ENCODE measurements around the gene TSHB.

TSHB gene

DNA sequence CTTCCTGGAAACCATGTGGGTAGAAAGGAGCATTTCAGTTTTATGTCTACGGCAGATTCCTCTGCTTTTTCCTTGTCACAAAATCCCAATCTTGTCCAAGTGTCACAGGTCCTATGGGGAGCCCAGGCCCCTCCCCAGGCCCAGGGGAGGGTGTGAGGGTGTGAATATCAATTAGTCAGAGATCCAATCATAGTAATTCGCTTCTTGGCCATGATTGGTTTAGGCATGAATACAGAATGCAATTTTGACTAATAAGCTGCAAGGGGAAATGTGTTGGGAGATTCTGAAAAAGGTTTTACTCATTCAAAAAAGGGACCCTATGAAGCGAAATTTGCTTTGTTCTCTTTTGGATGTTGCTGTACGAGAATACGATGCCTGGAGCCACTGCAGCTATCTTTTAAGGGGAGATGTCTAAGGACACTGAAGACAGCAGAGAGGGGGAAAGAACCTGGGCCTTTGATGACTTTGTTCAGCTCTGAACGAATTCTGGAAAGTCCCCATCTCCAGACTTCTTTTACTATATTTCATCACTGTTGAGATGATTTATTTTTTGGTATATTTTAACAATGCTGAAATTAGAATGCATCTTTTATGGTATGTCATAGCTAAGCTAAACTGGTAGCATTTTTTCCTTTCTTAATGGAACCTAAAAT is 41.5 kb downstream of the TSHB start:
- no peak for DNase-seq (ENCODE audit: low read depth)
- TF ChIP-seq, protein P1, sequence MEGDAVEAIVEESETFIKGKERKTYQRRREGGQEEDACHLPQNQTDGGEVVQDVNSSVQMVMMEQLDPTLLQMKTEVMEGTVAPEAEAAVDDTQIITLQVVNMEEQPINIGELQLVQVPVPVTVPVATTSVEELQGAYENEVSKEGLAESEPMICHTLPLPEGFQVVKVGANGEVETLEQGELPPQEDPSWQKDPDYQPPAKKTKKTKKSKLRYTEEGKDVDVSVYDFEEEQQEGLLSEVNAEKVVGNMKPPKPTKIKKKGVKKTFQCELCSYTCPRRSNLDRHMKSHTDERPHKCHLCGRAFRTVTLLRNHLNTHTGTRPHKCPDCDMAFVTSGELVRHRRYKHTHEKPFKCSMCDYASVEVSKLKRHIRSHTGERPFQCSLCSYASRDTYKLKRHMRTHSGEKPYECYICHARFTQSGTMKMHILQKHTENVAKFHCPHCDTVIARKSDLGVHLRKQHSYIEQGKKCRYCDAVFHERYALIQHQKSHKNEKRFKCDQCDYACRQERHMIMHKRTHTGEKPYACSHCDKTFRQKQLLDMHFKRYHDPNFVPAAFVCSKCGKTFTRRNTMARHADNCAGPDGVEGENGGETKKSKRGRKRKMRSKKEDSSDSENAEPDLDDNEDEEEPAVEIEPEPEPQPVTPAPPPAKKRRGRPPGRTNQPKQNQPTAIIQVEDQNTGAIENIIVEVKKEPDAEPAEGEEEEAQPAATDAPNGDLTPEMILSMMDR (IDR thresholded peaks at IDR 0.05; ENCODE audit: control insufficient read depth, insufficient read depth, low read depth, low read length, missing control alignments) = no peak
- no peak overlapping the region for H3K4me3 ChIP-seq (ENCODE audit: control insufficient read depth, low read depth, low read length)

DNA sequence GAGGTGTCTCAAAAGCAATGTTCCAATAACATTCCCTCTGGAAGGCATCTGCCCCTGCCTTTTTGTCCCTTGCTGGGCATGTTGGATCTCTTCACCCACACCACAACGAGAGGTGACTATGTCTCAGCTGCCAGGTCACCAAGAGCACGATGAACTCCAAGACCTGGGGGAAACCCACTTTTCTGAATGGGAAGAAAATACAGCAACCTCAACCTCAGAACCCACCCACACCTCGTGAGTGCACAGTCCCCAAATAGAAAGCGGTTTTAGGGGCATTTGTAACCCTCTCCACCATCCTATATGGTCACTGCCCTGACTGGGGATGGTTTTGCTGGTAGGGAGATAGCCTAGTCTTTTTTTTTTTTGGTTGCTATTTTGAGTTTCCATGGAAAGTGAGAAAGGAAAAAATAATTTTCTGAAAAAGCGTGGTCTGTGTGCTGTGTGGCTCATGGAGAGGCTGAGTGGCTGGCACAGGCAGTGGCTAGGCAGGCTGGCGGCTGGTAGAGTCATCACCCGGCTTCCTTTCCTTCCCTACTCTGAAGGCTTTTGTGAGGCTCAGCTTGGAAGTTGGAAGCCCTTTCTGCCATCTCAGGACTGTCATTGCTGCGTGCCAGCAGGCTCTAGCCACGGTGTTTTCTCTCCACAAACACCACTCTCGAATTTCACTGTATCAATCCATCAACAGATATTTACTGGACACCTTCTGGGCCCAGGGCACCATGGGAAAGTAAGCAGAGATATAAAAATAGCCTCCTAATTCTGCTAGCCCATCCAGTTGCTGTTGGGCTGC is 43.9 kb downstream of the TSHB start:
- no peak for DNase-seq (ENCODE audit: low read depth)
- H3K4me3 ChIP-seq (ENCODE audit: control insufficient read depth, low read depth, low read length) = no peak overlapping the region

DNA sequence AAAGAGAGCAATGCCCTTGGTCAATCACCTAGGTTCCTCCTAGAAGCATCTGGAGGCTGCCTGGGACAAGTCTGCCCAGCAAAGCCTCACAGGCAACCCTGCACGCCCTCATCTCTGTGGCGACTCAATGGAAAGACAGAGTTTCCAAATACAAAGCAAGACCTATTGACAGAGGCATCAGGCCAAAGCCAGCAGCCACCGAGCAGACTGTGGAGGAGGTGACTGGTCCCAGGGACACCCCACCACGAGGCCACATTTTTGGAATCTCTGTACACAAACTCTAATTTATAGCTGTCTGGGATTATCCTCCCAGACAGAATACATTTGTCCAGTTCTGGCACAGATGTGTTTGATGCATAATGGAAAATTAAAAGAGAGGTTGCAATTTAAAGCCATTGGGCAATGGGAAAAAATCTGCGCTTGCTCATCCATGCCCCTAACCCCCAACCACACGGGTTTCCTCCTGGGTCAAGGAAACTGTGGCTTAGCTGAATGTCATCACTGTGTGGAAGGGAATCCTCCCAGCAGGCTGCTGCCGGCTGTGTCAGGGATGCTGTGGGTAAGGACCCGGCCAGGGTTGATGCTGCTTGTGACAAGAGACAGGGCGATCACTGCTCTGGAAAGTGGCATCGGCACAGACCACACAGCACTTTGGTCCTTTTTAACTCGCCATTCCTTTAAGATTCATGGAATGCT is 45.4 kb downstream of the TSHB start:
- TF ChIP-seq, protein P1 (IDR thresholded peaks at IDR 0.05; ENCODE audit: control insufficient read depth, insufficient read depth, low read depth, low read length, missing control alignments) = no peak

More for the DNA sequence above, 43.9 kb downstream of the TSHB start:
- TF ChIP-seq, protein P1 (IDR thresholded peaks at IDR 0.05; ENCODE audit: control insufficient read depth, insufficient read depth, low read depth, low read length, missing control alignments) = no peak

DNA sequence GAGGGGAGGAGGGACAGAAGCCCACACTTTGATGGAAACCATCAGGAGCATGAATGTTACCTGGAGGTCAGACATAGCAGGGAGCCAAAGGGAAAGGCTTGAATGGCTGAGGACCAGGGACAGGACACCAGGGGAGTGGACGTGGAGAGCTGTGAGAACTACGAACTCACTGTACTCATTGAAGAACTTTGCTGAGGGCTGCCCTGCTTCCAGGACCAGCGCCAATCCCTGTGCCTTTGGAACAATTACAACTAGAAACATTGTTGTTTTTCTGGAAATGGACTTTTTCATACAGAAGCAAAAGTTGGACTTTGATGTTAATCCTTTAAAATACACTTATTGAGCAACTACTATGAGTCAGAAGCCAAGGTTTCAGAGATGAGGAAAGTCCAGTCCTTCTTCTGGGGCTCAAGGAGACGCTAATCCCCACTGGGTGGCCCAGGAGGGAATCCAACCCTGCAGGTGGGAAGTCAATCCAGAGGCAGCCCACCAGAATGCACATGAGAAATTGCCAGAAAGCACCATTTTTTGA is 46.8 kb downstream of the TSHB start:
- DNase-seq (ENCODE audit: low read depth) = no peak
- TF ChIP-seq, protein P1 (IDR thresholded peaks at IDR 0.05; ENCODE audit: control insufficient read depth, insufficient read depth, low read depth, low read length, missing control alignments) = no peak
- no peak overlapping the region for H3K4me3 ChIP-seq (ENCODE audit: control insufficient read depth, low read depth, low read length)

More for the DNA sequence above, 45.4 kb downstream of the TSHB start:
- H3K4me3 ChIP-seq (ENCODE audit: control insufficient read depth, low read depth, low read length) = no peak overlapping the region
- DNase-seq (ENCODE audit: low read depth) = no peak

DNA sequence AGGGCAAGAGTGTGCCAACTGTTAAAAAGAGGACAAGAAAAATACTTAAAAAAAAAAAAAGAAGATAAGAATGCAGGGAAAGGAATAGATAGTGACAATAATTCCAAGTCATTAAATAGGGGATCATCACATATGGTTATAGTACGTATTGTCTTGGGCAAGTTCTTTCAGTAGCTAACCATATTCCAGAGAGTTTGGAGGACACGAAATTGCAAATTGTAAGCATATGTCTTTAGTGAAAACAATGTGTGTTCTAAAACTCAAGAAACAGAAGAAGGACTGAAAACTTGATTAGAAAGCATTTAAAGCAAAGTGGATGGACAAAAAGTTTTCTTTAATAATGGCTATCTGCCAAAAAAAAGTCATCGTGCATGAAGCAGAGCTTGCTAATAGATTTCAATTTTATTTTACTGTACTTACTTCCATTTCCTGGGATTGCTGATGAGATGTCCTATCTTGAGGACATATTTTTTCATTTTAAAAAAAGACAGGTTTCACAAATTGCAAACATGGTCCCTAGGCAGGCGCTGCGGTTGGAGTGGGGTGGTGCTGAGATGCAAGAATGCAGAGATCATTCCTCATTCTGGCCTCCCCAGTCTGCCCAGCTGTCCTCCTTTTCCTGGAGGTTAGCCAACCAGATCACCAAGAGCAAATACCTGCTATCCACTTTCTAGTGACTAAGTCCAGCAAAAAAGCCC is 47.8 kb downstream of the TSHB start:
- no peak for DNase-seq (ENCODE audit: low read depth)
- TF ChIP-seq, protein P1 (IDR thresholded peaks at IDR 0.05; ENCODE audit: control insufficient read depth, insufficient read depth, low read depth, low read length, missing control alignments) = no peak
- no peak overlapping the region for H3K4me3 ChIP-seq (ENCODE audit: control insufficient read depth, low read depth, low read length)

DNA sequence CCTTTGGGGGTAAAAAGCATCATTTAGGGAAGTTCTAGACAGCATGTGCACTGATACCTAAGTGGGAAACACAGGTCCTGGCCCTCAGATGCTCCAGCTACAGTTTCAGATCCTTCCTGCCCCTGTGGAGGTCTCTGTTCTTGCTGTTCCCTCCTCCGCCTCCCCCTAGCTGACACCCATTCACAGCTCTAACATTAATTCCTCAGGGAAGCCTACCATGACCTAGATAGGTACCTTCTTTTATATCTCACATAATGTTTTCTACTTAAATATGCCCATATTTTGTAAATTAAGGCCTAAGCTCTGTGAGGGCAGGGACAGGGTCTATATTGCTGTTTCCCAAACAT is 48.3 kb downstream of the TSHB start:
- H3K4me3 ChIP-seq (ENCODE audit: control insufficient read depth, low read depth, low read length) = no peak overlapping the region
- TF ChIP-seq, protein P1 (IDR thresholded peaks at IDR 0.05; ENCODE audit: control insufficient read depth, insufficient read depth, low read depth, low read length, missing control alignments) = no peak
- no peak for DNase-seq (ENCODE audit: low read depth)
